Activated CD4-positive, CD25-positive, alpha-beta regulatory T cell treated with anti-CD3 and anti-CD28 coated beads, Interleukin-2, amount 50 U/mL, for 72 hours (primary cell): ENCODE data around the gene S100A7A.
"Not testable (repeated sequence)": the region's sequence is repeated elsewhere in the genome, so short reads cannot be mapped to it uniquely, and the experiment has no call there.

Experiments
- DNase-seq: peaks from one replicate; pipeline ENCODE4 v3.0.0; 2021

Gene S100A7A

GRCh38 chr1:153428073-153428638, 11.8 kb downstream of the S100A7A start:
- DNase-seq = no peak

DNA sequence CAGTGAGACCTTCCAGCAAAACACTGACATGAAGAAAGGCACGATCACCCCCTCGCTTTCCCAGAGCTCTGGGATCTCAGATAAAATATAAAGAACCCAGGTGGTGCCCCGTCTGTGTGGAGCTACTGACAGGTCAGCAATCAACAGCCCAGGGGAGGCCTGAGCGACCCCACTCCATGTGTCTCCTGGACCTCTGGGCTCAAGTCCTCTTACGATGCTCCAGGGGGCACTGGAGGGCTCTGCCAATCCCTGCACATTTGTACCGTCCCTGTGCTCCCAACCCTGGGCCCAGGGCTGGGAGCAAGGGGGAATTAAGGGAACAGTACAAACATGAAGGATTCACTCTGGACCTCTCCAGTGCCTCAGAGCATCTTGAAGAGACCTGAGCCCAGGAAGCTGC, 12.5 kb downstream of the S100A7A start:
- no peak for DNase-seq

DNA sequence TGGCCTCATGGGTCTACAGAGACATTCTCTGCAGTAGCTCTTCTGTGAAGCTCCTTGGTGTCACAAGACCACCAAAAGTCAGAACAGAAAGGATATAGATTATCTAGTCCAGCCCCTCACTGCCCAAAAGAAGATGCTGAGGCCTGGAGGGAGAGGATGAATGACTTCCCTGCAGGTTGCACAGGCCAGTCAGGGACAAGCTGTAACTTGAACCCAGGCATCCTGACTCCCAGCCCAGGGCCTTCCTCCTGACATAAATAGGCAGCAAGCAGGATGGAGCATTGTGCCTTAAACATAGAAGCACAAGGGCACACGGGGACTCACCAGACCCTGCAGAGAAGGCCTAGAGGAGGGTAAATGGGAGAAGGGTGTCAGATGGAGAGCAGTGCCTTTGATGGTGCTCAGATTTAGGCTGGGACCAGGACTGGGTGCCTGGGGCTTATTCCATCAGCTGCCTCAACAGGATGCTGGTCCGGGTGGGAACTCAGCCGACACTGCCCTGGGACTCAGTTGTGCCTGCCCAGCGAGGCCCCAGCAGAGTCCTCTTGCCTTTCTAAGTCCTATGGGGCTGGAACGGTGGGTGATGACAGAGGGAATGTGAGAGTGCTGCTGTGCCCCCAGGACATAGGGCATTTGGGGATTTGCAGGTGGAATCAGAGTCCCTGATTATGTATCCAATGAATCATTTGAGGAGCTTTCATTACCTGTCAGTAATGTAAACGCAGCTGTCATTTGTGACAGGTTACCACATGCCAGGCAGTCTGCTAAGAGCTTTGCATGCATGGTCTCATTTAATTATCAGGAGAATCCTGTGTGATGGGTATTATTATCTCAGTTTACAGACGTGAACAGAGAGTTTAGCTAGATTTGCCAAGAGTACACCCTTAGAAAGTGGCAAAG, 13.2 kb downstream of the S100A7A start:
- DNase-seq = no peak

DNA sequence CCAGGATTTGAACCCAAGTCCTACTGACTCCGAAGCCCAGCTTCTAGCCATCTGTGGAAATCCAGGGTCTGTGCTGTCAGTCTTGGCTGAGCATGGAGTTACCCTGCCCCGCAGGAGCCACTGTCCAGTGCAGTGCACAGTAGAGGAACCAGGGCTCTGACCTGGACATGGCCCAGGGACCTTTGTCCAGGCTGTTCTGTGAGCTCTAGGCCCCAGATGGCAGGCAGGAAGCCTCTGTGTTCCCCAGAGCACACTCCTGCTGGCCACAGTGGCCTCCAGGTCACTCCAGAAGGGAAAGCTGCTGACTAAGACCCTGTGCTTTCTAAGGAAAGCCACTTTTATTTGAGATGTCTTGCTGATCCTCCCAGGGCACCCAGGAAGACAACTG, 13.8 kb downstream of the S100A7A start:
- DNase-seq = no peak

GRCh38 chr1:153430561-153430960, 14.2 kb downstream of the S100A7A start:
- no peak for DNase-seq

- no peak for DNase-seq
Observed at GRCh38 chr1:153431002-153431401, 14.7 kb downstream of the S100A7A start.

DNA sequence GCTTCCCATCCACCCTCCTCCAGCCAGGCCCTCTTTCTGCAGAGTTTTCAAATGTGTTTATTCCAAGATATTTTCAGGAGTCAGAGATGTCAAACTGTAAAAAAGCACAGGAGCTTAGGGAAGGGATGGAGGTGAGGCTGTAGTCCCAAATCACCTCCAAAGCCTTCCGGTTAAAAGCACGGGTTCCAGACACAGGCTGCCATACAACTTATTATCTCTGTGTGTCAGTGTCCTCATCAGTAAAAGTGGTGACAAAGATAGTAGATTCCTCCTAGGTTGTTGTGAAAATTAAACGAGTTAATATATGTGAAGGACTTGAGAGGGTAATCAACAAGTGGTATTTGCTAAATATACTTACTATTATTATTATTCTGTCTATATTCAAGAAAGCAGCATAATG, 15.1 kb downstream of the S100A7A start:
- no peak for DNase-seq

GRCh38 chr1:153431928-153432327, 15.6 kb downstream of the S100A7A start:
- DNase-seq = no peak

- DNase-seq = no peak
Observed at GRCh38 chr1:153432874-153433681, 16.8 kb downstream of the S100A7A start.

DNA sequence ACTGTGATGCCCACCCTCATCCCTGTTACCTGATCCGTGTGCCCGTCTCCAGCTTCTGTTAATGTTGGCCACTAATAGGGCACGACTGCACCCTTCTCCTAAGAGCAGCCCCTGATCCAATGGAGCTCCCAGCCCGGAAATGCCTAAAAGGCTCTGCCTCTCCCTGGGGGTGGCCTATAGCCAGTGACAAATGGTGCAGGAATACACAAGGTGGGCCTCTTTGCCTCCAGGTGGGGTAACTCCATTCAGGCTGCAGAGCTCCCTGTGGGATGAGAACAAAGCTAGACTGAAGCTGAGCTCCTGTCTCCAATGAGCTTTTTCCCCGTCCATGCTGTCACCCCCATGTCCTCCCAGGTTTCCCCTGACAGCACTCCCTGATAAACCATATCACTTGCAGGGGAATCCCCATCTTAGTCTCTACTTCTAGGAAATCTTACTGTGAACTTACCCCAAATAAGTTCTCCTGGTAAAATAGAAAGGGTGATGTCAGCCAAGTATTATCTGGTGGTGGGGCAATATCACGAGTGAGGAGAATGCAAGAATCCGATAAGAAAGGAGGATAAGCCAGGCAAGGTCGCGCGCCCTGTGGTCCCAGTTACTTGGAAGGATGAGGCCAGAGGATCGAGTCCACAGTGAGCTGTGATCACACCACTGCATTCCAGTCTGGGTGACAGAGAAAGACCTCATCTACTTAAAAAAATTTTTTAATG, 18.6 kb downstream of the S100A7A start:
- no peak for DNase-seq

DNA sequence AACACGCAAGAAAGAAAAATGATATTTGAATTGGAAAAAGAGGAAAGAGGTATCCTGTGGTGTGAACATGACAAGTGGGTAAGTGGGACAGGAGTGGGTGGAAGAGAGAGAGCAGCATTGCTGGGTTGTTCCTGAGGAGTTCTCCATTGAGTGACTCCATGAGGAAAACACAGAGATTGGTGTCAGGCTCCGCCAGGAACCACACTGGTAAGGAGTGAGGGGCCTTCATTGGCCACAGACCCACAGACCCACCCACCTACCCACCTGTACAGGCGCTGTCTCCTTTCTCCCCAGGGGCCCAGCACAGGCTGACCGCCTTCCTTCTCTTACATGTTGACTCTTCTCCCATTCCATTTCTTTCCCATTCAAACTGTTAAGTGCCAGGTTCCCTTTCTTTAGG, 20.9 kb downstream of the S100A7A start:
- DNase-seq = no peak

DNA sequence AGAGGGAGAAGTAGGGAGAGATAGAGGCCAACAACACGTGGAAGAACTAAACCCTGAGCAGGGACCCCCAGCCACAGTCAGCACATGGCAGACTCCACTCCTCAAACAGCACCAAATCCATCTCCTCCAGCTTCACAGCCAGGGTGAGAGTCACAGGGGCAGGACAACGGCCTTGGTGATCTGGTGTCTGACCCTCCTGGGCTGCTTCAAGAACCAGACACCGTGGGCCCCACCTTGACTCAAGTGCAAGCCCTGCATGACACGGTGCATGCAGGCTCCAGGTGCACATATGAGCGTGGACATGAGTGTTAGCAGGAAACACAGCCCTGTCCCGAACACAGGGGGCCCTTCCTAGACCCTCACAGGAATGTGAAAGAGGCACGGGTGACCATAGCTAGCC, 22.3 kb downstream of the S100A7A start:
- no peak for DNase-seq

- DNase-seq = no peak
Observed at GRCh38 chr1:153439273-153439672, 23.0 kb downstream of the S100A7A start.

GRCh38 chr1:153441238-153441755, 25.0 kb downstream of the S100A7A start:
- no peak for DNase-seq

DNA sequence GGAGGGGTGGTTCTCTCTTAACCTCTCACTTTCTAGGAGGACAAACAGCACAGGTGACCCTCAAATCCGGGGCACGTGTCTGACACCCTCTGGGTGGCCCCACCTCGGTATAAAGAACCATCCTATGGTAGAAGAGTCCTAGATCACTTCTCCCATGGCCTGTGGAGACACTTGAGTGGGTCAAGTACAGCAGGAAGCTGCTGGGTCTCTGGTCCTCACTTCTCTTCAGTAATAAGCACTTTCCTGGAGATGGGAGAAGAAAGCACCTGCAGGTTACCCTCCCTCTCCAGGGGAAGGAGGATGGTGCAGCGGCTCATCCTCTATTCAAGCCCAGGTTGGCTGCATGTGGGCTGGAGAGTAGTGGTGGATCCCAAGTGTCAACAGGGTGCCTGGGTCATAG, 27.2 kb downstream of the S100A7A start:
- DNase-seq = no peak

DNA sequence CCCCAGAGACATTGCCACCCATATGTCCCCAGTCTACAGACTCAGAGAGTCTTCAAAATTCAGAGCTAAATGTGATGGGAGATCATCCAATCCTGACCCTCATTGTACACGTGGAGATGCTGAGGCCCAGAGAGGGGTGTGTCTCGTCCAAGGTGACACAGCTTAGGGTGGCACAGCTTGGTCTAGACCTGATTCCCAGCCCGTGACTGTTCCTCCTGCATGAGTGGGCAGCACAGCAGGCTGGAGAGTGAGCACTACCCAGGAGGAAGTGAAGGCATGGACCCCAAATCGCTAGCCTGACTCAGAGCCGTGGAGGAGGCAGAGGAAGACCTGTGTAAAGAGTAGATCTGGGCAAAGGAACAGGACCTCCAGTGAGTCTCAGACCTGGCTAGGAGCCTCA, 27.8 kb downstream of the S100A7A start:
- DNase-seq = no peak

GRCh38 chr1:153447498-153448170, 31.3 kb downstream of the S100A7A start:
- no peak for DNase-seq

DNA sequence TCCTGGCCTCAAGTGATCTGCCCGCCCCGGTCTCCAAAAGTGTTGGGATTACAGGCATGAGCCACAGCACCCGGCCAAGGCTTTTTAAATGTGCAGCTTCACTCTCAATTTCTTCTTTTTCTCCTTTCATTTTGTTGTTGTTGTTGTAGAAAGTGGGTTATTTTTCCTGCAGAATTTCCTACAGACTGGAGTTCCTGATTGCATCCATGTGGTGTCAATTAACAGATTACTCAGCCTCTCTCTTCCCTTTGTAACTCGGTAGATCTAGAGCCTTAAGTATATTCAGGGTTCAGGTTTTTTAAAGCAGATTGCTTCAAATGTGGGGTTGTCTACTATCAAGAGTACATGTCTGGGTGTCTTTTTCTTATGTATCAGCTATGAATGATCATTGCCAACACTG, 32.5 kb downstream of the S100A7A start:
- not testable (repeated sequence) for DNase-seq

GRCh38 chr1:153456396-153456795, 40.1 kb downstream of the S100A7A start:
- no peak for DNase-seq

DNA sequence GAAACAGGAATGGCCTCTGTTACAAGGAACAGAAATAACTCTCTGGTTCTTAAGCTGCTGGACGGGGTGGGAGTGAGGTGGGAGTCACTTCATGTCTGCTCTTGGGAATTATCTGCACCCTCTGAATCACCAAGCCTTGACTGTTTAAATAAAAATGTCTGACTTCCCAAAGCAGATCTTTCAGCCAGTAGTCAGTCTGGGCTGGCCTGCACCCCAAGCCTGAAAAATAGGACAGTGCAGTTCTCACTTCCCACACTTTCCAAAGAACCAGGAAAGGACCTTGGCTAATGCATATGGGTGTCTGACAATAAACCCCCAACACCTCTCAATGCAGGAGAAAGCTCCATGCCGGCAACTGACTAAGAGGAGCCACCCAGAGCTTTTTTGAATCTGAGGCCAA, 43.3 kb downstream of the S100A7A start:
- DNase-seq = no peak

GRCh38 chr1:153460551-153460950, 44.2 kb downstream of the S100A7A start, which contains the start of gene S100A7:
Gene S100A7 (minus strand): TSS chr1:153460651. CDS start chr1:153459013, 1,638 bp downstream.
- no peak for DNase-seq

GRCh38 chr1:153462741-153463140, 46.4 kb downstream of the S100A7A start:
- not testable (repeated sequence) for DNase-seq
